ENCODE data around the gene FOXO4.

DNA sequence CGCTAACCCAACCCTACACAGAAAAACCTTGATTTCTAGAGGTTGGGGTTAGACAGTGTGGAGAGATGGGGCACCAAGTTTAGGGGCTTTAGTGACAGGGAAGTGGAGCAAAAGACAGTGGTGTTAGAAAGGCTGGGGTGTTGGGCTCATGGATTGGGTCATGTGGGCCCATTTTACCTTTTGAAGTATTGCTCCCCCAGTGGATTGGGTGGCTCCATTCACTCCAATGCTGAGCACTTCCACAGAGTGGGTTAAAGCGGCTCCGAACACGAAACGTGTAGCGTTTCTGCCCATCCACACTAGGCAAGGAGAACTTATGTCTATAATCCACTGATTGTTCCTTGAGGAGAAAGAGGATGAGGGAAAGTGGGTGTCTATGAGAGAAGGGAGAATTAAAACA, 13.4 kb downstream of the FOXO4 start:
- TF ChIP-seq, protein P1, sequence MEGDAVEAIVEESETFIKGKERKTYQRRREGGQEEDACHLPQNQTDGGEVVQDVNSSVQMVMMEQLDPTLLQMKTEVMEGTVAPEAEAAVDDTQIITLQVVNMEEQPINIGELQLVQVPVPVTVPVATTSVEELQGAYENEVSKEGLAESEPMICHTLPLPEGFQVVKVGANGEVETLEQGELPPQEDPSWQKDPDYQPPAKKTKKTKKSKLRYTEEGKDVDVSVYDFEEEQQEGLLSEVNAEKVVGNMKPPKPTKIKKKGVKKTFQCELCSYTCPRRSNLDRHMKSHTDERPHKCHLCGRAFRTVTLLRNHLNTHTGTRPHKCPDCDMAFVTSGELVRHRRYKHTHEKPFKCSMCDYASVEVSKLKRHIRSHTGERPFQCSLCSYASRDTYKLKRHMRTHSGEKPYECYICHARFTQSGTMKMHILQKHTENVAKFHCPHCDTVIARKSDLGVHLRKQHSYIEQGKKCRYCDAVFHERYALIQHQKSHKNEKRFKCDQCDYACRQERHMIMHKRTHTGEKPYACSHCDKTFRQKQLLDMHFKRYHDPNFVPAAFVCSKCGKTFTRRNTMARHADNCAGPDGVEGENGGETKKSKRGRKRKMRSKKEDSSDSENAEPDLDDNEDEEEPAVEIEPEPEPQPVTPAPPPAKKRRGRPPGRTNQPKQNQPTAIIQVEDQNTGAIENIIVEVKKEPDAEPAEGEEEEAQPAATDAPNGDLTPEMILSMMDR (IDR thresholded peaks at IDR 0.05) = no peak
- TF ChIP-seq POLR2A (IDR thresholded peaks at IDR 0.05) = no peak
